ENCODE results near the gene GAST. TPM values are rescaled to one million over a fixed set of nuclear protein-coding genes. Genes with fewer than 3 reads are reported as not detected.

Gene GAST
- total and polyA plus RNA-seq, 2 of the 4 experiments (the other 2 are of a cell fraction): not detected

DNA sequence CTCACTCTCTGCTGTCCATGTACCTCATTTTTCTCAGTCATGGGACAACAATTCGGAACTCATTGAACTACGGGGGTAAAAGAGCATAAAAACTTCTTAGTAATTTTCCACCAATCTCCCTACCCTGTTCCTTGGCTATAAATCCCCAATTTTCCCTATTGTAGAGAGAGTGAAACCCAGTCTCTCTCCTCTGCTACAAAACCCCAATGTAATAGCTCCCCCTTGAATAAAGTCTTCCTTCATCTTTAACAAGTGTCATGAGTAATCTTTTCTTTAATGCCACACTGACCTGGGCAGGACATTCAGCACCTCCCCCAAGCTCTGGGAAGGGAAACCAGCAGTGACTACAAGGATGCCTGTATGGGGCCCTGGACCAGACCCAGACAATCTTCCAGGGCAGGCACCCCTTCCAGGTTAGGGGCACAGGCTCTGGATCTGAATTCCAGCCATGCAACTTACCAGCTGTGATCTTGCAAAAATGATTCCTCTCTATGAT lies 33.7 kb upstream of the GAST start:
- dilution Hi-C loops (cut with HindIII; ENCODE audit: low sequenced_read_pairs, unreplicated experiment) (no loop called here), intact Hi-C loops (cut with micrococcal nuclease) (no loop called here), in situ Hi-C loops (cut with MboI; ENCODE audit: low sequenced_read_pairs) (no loop called here)
- no TSS peak for BruUV-seq (replicated peaks)
- H3K27ac ChIP-seq (ENCODE audit: insufficient read depth, low read length): peak overlapping the region; percentile 47; the same call in 1 of the 2 replicates
- peaks cover 10% of the 10 kb centered on the region for H3K27me3 ChIP-seq (ENCODE audit: control insufficient read depth, insufficient read depth, low read length)
- peaks cover 6% of the 10 kb centered on the region for H3K4me1 ChIP-seq (ENCODE audit: control insufficient read depth, insufficient read depth, low read length)
- H2AK5ac ChIP-seq (ENCODE audit: low read depth, low read length): 0 out of 2 replicates have a peak overlapping the region, but pooled peaks have one; percentile 6
- H3K4me3 ChIP-seq (ENCODE audit: insufficient read depth, low read depth, low read length): peak overlapping the region; percentile 28; the same call in 1 of the 2 replicates
- H2BK5ac ChIP-seq (ENCODE audit: low read depth, low read length, poor library complexity, severe bottlenecking): peak overlapping the region; percentile 61
- H3K4me2 ChIP-seq (ENCODE audit: low read depth, low read length): peak overlapping the region; percentile 88
- peak overlapping the region; percentile 73 for H3K18ac ChIP-seq (ENCODE audit: low read depth, low read length)
- peak overlapping the region; percentile 58; the same call in 1 of the 2 replicates for H3K4ac ChIP-seq (ENCODE audit: low read depth, low read length)
- POLR2A ChIA-PET (ENCODE audit: unreplicated experiment): interaction anchor here (1.7 kb wide), 1 partner anchor 10 kb away, joined by 9 read pairs; the partner anchor contains the start of gene EIF1
- peak overlapping the region; percentile 80 for H2AFZ ChIP-seq (replicated peaks; ENCODE audit: low read length, poor library complexity)
- peak overlapping the region; percentile 38; the same call in 1 of the 2 replicates for H3K9ac ChIP-seq (ENCODE audit: low read depth, low read length)
- H4K91ac ChIP-seq (ENCODE audit: insufficient read depth, low read depth, low read length): peak overlapping the region; percentile 10; the same call in 1 of the 2 replicates
- no peak overlapping the region for H2AK9ac ChIP-seq (replicated peaks; ENCODE audit: low read depth, low read length, poor library complexity)
- H3K9me3 ChIP-seq (ENCODE audit: control insufficient read depth, insufficient read depth, low read length): no peaks in the 10 kb centered on the region
- H2BK20ac ChIP-seq (ENCODE audit: low read depth, low read length): peak overlapping the region; percentile 59; the same call in 1 of the 2 replicates
- H4K5ac ChIP-seq (ENCODE audit: low read depth, low read length): peak overlapping the region; percentile 79
- no peaks in the 10 kb centered on the region for H3K36me3 ChIP-seq (ENCODE audit: control insufficient read depth, insufficient read depth, low read length)
- H2BK15ac ChIP-seq (ENCODE audit: low read depth, low read length): peak overlapping the region; percentile 47; the same call in 1 of the 3 replicates
- no peaks in the 10 kb centered on the region for H3K79me1 ChIP-seq (ENCODE audit: low read depth in 1 of 2, low read length in 2 of 2)
- no peaks in the 10 kb centered on the region for H3K9me1 ChIP-seq (ENCODE audit: insufficient read depth, low read length)
- CTCF ChIA-PET: interaction anchor here (0.6 to 1.3 kb wide), 4 partner anchors 10 to 770 kb away, joined by 3 to 5 read pairs (median 4); partner anchors contain the start of gene EIF1
- no CpG with 5 or more reads among the region's 2 CpGs for WGBS, 2 experiments (ENCODE audit: extremely low coverage in 2 of 2, insufficient read length in 1 of 2)
- peak overlapping the region; percentile 73; the same call in 1 of the 2 replicates for H3K14ac ChIP-seq (replicated peaks; ENCODE audit: low read depth, low read length)
- no peaks in the 10 kb centered on the region for H4K20me1 ChIP-seq (ENCODE audit: insufficient read depth, low read length)
- no peak overlapping the region for H3K56ac ChIP-seq (ENCODE audit: extremely low read depth, insufficient read depth, low read length)
- H3K23ac ChIP-seq (ENCODE audit: low read depth, low read length): no peak overlapping the region; the same call in 1 of the 2 replicates
- peak; percentile 53 for ATAC-seq (ENCODE audit: low read depth)
- H4K8ac ChIP-seq (ENCODE audit: low read depth in 2 of 2, low read length in 2 of 2): peak overlapping the region in 1 of 2 experiments; percentile 74; a peak in 3 of 4 replicates
- H2BK120ac ChIP-seq (ENCODE audit: low read depth, low read length): peak overlapping the region; percentile 51
- peak; percentile 9 for DNase-seq
- TF ChIP-seq POLR2A (IDR thresholded peaks at IDR 0.05; ENCODE audit: low read depth, low read length) (no peak), NFE2L2 (IDR thresholded peaks at IDR 0.05; ENCODE audit: low read depth, low read length) (no peak), MXI1 (IDR thresholded peaks at IDR 0.05; ENCODE audit: borderline replicate concordance, low read depth, low read length) (no peak), BHLHE40 (IDR thresholded peaks at IDR 0.05; ENCODE audit: low read depth, low read length) (no peak), CEBPB (IDR thresholded peaks at IDR 0.05; ENCODE audit: low read depth, low read length) (no peak), FOS (IDR thresholded peaks at IDR 0.05; ENCODE audit: low read depth, low read length) (no peak), RAD21 (IDR thresholded peaks at IDR 0.05; ENCODE audit: low read length) (no peak), RFX5 (IDR thresholded peaks at IDR 0.05; ENCODE audit: low read depth, low read length) (no peak), SMC3 (IDR thresholded peaks at IDR 0.05; ENCODE audit: low read depth, low read length) (no peak), CHD1 (IDR thresholded peaks at IDR 0.05; ENCODE audit: low read depth, low read length) (no peak), MAZ (IDR thresholded peaks at IDR 0.05; ENCODE audit: borderline replicate concordance, low read depth, low read length) (no peak), RCOR1 (IDR thresholded peaks at IDR 0.05; ENCODE audit: insufficient replicate concordance, low read length) (no peak)
- TF ChIP-seq, protein P1, sequence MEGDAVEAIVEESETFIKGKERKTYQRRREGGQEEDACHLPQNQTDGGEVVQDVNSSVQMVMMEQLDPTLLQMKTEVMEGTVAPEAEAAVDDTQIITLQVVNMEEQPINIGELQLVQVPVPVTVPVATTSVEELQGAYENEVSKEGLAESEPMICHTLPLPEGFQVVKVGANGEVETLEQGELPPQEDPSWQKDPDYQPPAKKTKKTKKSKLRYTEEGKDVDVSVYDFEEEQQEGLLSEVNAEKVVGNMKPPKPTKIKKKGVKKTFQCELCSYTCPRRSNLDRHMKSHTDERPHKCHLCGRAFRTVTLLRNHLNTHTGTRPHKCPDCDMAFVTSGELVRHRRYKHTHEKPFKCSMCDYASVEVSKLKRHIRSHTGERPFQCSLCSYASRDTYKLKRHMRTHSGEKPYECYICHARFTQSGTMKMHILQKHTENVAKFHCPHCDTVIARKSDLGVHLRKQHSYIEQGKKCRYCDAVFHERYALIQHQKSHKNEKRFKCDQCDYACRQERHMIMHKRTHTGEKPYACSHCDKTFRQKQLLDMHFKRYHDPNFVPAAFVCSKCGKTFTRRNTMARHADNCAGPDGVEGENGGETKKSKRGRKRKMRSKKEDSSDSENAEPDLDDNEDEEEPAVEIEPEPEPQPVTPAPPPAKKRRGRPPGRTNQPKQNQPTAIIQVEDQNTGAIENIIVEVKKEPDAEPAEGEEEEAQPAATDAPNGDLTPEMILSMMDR (conservative IDR thresholded peaks at IDR 0.05; ENCODE audit: low read depth, low read length): no peak
- TF ChIP-seq, protein P2, sequence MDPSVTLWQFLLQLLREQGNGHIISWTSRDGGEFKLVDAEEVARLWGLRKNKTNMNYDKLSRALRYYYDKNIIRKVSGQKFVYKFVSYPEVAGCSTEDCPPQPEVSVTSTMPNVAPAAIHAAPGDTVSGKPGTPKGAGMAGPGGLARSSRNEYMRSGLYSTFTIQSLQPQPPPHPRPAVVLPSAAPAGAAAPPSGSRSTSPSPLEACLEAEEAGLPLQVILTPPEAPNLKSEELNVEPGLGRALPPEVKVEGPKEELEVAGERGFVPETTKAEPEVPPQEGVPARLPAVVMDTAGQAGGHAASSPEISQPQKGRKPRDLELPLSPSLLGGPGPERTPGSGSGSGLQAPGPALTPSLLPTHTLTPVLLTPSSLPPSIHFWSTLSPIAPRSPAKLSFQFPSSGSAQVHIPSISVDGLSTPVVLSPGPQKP (IDR thresholded peaks at IDR 0.05; ENCODE audit: borderline replicate concordance, low read depth, low read length): no peak
- TF ChIP-seq, protein P3, sequence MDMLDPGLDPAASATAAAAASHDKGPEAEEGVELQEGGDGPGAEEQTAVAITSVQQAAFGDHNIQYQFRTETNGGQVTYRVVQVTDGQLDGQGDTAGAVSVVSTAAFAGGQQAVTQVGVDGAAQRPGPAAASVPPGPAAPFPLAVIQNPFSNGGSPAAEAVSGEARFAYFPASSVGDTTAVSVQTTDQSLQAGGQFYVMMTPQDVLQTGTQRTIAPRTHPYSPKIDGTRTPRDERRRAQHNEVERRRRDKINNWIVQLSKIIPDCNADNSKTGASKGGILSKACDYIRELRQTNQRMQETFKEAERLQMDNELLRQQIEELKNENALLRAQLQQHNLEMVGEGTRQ (IDR thresholded peaks at IDR 0.05; ENCODE audit: low read depth, low read length): no peak
